ENCODE data around the gene ADGRA1. TPM values are rescaled to one million over a fixed set of nuclear protein-coding genes. Genes with fewer than 3 reads are reported as not detected.

ADGRA1 gene
- polyA plus RNA-seq, 2 of the 4 experiments (the other 2 are of a cell fraction), result not detected

GRCh38 chr10:133140417-133141143, 52.9 kb downstream of the ADGRA1 start:
- H3K27ac ChIP-seq, result no peak overlapping the region
- no peak overlapping the region for H3K4me2 ChIP-seq
- POLR2A ChIA-PET, result no interaction called here
- CTCF ChIA-PET, result interaction anchor here (1.4 to 1.6 kb wide), 2 partner anchors 86 to 201 kb away, joined by 3 to 4 read pairs; no protein-coding TSS in a partner anchor
- DNase-seq (ENCODE audit: low read depth in 1 of 2, low spot score in 1 of 2) (no peak), FAIRE-seq (no peak), ATAC-seq (no peak; a peak in 1 of 6 replicates)
- 75% methylated on average over 18 of the region's 26 CpGs for WGBS (ENCODE audit: missing lambda C conversion rate)
- no peaks in the 10 kb centered on the region for H3K9me3 ChIP-seq
- H3K4me3 ChIP-seq, result no peak overlapping the region
- peaks cover 6% of the 10 kb centered on the region; the same call in 2 of the 3 replicates for H3K4me1 ChIP-seq
- TF ChIP-seq EP300 (IDR thresholded peaks at IDR 0.05) (no peak), JUNB (IDR thresholded peaks at IDR 0.05) (no peak), RFX5 (IDR thresholded peaks at IDR 0.05) (no peak), BCL3 (IDR thresholded peaks at IDR 0.05) (no peak), PBX3 (IDR thresholded peaks at IDR 0.05) (no peak), CHD4 (IDR thresholded peaks at IDR 0.05; ENCODE audit: borderline replicate concordance) (no peak), PHF8 (IDR thresholded peaks at IDR 0.05; ENCODE audit: borderline replicate concordance, low read depth) (no peak), CBX8 (IDR thresholded peaks at IDR 0.05) (no peak), JUN (IDR thresholded peaks at IDR 0.05) (no peak), NFE2L2 (conservative IDR thresholded peaks at IDR 0.05; ENCODE audit: low read length) (no peak), SREBF2 (IDR thresholded peaks at IDR 0.05) (no peak), MYC (IDR thresholded peaks at IDR 0.05; ENCODE audit: borderline replicate concordance, low read length) (no peak), KDM1A (IDR thresholded peaks at IDR 0.05; ENCODE audit: low read depth) (no peak), ZNF302 (CRISPR knock-in tag; IDR thresholded peaks at IDR 0.05) (no peak), MAFK (IDR thresholded peaks at IDR 0.05; ENCODE audit: partially characterized antibody) (no peak), SMC3 (IDR thresholded peaks at IDR 0.05) (no peak), FOSL2 (IDR thresholded peaks at IDR 0.05) (no peak), FOSL2 (CRISPR knock-in tag; IDR thresholded peaks at IDR 0.05) (no peak), GATA3 (IDR thresholded peaks at IDR 0.05; ENCODE audit: borderline replicate concordance) (no peak)

- POLR2A ChIA-PET, result no interaction called here
Observed at GRCh38 chr10:133141144-133141957, 53.6 kb downstream of the ADGRA1 start.

DNA sequence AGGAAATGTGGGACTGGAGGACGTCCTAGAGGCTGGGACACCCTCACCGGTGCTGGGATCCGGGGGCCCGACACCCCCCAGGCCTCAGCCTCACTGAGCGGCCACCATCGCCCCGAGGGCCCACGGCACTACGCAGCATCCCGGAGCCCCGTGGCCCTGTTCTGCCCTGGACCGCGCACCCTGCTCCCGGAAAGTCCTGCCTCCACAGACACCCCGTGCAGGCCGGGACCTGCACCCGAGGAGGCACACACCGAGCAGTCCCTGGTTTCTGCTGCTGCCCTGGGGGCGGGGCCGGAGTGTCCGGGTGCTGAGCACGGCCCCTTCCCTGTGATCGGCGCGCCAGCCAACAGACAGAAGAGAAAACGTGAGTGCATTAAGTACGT, 54.2 kb downstream of the ADGRA1 start:
- Histone ChIP-seq H3K9me3 (no peaks in the 10 kb centered on the region), H3K4me2 (no peak overlapping the region), H3K4me1 (peaks cover 14% of the 10 kb centered on the region; the same call in 2 of the 3 replicates), H3K4me3 (no peak overlapping the region), H3K27ac (no peak overlapping the region)
- DNase-seq (ENCODE audit: low read depth in 1 of 2, low spot score in 1 of 2) (no peak), ATAC-seq (no peak), FAIRE-seq (no peak)
- CTCF ChIA-PET, result no interaction called here
- 65% methylated on average over 17 of the region's 27 CpGs for WGBS (ENCODE audit: missing lambda C conversion rate)
- POLR2A ChIA-PET, result no interaction called here
- TF ChIP-seq ZSCAN20 (CRISPR knock-in tag; IDR thresholded peaks at IDR 0.05) (no peak), RFX5 (IDR thresholded peaks at IDR 0.05) (no peak), RNF2 (IDR thresholded peaks at IDR 0.05; ENCODE audit: borderline replicate concordance, low read depth) (no peak), HMGXB4 (CRISPR knock-in tag; IDR thresholded peaks at IDR 0.05; ENCODE audit: borderline replicate concordance) (no peak), GATA3 (IDR thresholded peaks at IDR 0.05; ENCODE audit: borderline replicate concordance) (no peak), EP300 (IDR thresholded peaks at IDR 0.05) (no peak), RAD21 (conservative IDR thresholded peaks at IDR 0.05 in 1 of 2, IDR thresholded peaks at IDR 0.05 in 1 of 2) (no peak), NPAS2 (CRISPR knock-in tag; IDR thresholded peaks at IDR 0.05; ENCODE audit: borderline replicate concordance) (no peak), POLR2A (IDR thresholded peaks at IDR 0.05; ENCODE audit: low read length) (no peak), MAFK (IDR thresholded peaks at IDR 0.05; ENCODE audit: partially characterized antibody) (no peak), MAZ (IDR thresholded peaks at IDR 0.05; ENCODE audit: borderline replicate concordance, low read depth, low read length) (no peak)
- TF ChIP-seq, protein P1, sequence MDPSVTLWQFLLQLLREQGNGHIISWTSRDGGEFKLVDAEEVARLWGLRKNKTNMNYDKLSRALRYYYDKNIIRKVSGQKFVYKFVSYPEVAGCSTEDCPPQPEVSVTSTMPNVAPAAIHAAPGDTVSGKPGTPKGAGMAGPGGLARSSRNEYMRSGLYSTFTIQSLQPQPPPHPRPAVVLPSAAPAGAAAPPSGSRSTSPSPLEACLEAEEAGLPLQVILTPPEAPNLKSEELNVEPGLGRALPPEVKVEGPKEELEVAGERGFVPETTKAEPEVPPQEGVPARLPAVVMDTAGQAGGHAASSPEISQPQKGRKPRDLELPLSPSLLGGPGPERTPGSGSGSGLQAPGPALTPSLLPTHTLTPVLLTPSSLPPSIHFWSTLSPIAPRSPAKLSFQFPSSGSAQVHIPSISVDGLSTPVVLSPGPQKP (IDR thresholded peaks at IDR 0.05; ENCODE audit: low read depth, low read length), result no peak

More at GRCh38 chr10:133141144-133141957, 53.6 kb downstream of the ADGRA1 start:
- no peak for TF ChIP-seq CHD2 (IDR thresholded peaks at IDR 0.05; ENCODE audit: low read length, partially characterized antibody)
- ATAC-seq (no peak), FAIRE-seq (no peak), DNase-seq (ENCODE audit: low read depth in 1 of 2, low spot score in 1 of 2) (no peak)
- Histone ChIP-seq H3K27ac (no peak overlapping the region), H3K4me1 (peaks cover 14% of the 10 kb centered on the region; the same call in 2 of the 3 replicates), H3K4me2 (no peak overlapping the region), H3K4me3 (no peak overlapping the region), H3K9me3 (no peaks in the 10 kb centered on the region)
- WGBS (ENCODE audit: missing lambda C conversion rate), result 80% methylated on average over 20 of the region's 28 CpGs
- CTCF ChIA-PET, result interaction anchor here (1.6 kb wide), 1 partner anchor 201 kb away, joined by 4 read pairs; no protein-coding TSS in a partner anchor
